ENCODE measurements around the gene TXK. TPM values are rescaled to one million over a fixed set of nuclear protein-coding genes. Genes with fewer than 3 reads are reported as not detected.

TXK gene
- total RNA-seq, 3 donors from 2014 or later = 1.6 to 3.4 (median 3.2) TPM

- DNase-seq (ENCODE audit: low spot score in 2 of 2) = no peak
- H3K27ac ChIP-seq = no peak overlapping the region
- no peaks in the 10 kb centered on the region for H3K4me1 ChIP-seq
- TF ChIP-seq CTCF (IDR thresholded peaks at IDR 0.05) (no peak), POLR2A (IDR thresholded peaks at IDR 0.05) (no peak), POLR2AphosphoS5 (IDR thresholded peaks at IDR 0.05) (no peak)
- no peaks in the 10 kb centered on the region for H3K9me3 ChIP-seq
- no peaks in the 10 kb centered on the region for H3K27me3 ChIP-seq
- H3K36me3 ChIP-seq = no peaks in the 10 kb centered on the region
- intact Hi-C loops (cut with DNase I; ENCODE audit: low total_unique reads) = no loop called here
- no peak overlapping the region for H3K4me3 ChIP-seq
These were observed 33.8 kb downstream of the TXK start for GRCh38 chr4:48100256-48100655.

- TF ChIP-seq POLR2A (IDR thresholded peaks at IDR 0.05) = no peak
- TF ChIP-seq CTCF (IDR thresholded peaks at IDR 0.05) = no peak
- TF ChIP-seq POLR2AphosphoS5 (IDR thresholded peaks at IDR 0.05) = no peak
- no peak for DNase-seq (ENCODE audit: low spot score in 2 of 2)
- no peak overlapping the region for H3K27ac ChIP-seq
- H3K4me3 ChIP-seq = no peak overlapping the region
- no peaks in the 10 kb centered on the region for H3K9me3 ChIP-seq
- H3K27me3 ChIP-seq = no peaks in the 10 kb centered on the region
- no peaks in the 10 kb centered on the region for H3K4me1 ChIP-seq
- H3K36me3 ChIP-seq = no peaks in the 10 kb centered on the region
- intact Hi-C loops (cut with DNase I; ENCODE audit: low total_unique reads) = no loop called here
These were observed 38.6 kb downstream of the TXK start for GRCh38 chr4:48095441-48095840.

- Histone ChIP-seq H3K4me3 (no peak overlapping the region), H3K27me3 (no peaks in the 10 kb centered on the region), H3K36me3 (no peaks in the 10 kb centered on the region), H3K27ac (no peak overlapping the region), H3K9me3 (no peaks in the 10 kb centered on the region), H3K4me1 (no peaks in the 10 kb centered on the region)
- TF ChIP-seq CTCF (IDR thresholded peaks at IDR 0.05) (no peak), POLR2A (IDR thresholded peaks at IDR 0.05) (no peak), POLR2AphosphoS5 (IDR thresholded peaks at IDR 0.05) (no peak)
- no peak for DNase-seq (ENCODE audit: low spot score in 2 of 2)
- intact Hi-C loops (cut with DNase I; ENCODE audit: low total_unique reads) = no loop called here
These were observed 40.0 kb downstream of the TXK start for GRCh38 chr4:48093991-48094416.

GRCh38 chr4:48090621-48091020 lies 43.4 kb downstream of the TXK start:
- Histone ChIP-seq H3K27me3 (no peaks in the 10 kb centered on the region), H3K27ac (no peak overlapping the region), H3K36me3 (no peaks in the 10 kb centered on the region), H3K4me1 (no peaks in the 10 kb centered on the region), H3K4me3 (no peak overlapping the region), H3K9me3 (no peaks in the 10 kb centered on the region)
- intact Hi-C loops (cut with DNase I; ENCODE audit: low total_unique reads) = no loop called here
- no peak for DNase-seq (ENCODE audit: low spot score in 2 of 2)
- TF ChIP-seq POLR2A (IDR thresholded peaks at IDR 0.05) (no peak), POLR2AphosphoS5 (IDR thresholded peaks at IDR 0.05) (no peak), CTCF (IDR thresholded peaks at IDR 0.05) (no peak)

GRCh38 chr4:48085821-48086589 lies 48.0 kb downstream of the TXK start:
- no peak for DNase-seq (ENCODE audit: low spot score in 2 of 2)
- H3K27me3 ChIP-seq = no peaks in the 10 kb centered on the region
- H3K9me3 ChIP-seq = no peaks in the 10 kb centered on the region
- no peaks in the 10 kb centered on the region for H3K36me3 ChIP-seq
- H3K4me1 ChIP-seq = no peaks in the 10 kb centered on the region
- no peak for TF ChIP-seq POLR2A (IDR thresholded peaks at IDR 0.05)
- H3K27ac ChIP-seq = no peak overlapping the region
- H3K4me3 ChIP-seq = no peak overlapping the region
- intact Hi-C loops (cut with DNase I; ENCODE audit: low total_unique reads) = no loop called here
